Measurements from ENCODE around the gene NUP54.
A peak's percentile ranks its signal among the peaks of the same experiment; 100 is the strongest.

NUP54 gene

GRCh38 chr4:76067652-76068286 is 80.4 kb downstream of the NUP54 start:
- DNase-seq, result peak; percentile 58 to 69

- no peak for DNase-seq
Measured at GRCh38 chr4:76066546-76066945, 81.7 kb downstream of the NUP54 start.
